ENCODE measurements around the gene GRIN1.
"Not testable (repeated sequence)": the region's sequence is repeated elsewhere in the genome, so short reads cannot be mapped to it uniquely, and the experiment has no call there.

GRIN1 gene

GRCh38 chr9:137111788-137112563, 27.0 kb upstream of the GRIN1 start:
- DNase-seq = no peak

DNA sequence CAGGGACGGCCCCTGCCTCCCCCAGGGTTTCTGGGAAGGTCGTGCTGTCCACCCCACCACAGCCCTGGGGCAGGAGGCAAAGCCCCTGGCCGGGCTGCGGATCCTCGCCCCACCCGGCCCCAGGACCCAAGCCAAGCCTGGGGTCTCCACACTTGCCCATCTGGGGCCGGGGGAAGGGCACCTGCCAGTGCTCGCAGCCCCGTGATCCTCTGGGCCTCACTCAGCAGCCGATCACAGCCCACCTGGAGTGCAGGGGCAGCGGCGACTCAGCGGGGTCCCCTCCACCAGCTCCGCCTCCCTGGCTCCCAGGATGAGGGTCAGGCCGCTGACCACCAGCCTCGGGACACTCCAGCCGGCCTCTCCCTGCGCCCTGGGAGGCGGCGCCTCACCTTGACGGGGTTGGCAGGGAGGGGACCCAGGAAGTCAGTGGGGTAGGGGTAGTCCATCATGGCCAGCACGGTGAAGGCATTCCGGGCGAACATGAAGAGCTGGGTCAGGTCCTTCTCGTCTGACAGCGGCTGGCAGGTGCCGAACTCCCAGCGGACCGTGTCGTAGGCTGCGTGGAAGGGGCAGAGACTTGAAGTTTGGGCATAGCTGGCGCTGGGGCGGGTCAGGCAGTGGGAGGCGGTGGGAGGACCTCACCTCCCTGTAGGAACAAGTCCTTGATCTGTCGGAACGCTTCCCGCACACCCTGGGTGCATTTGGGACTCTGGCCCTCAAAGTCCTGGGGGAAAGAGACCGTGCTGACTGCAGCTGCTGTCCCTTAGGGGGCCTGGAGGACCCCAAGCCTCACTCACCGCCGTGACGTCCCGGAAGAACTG, 26.2 kb upstream of the GRIN1 start:
- no peak for DNase-seq

DNA sequence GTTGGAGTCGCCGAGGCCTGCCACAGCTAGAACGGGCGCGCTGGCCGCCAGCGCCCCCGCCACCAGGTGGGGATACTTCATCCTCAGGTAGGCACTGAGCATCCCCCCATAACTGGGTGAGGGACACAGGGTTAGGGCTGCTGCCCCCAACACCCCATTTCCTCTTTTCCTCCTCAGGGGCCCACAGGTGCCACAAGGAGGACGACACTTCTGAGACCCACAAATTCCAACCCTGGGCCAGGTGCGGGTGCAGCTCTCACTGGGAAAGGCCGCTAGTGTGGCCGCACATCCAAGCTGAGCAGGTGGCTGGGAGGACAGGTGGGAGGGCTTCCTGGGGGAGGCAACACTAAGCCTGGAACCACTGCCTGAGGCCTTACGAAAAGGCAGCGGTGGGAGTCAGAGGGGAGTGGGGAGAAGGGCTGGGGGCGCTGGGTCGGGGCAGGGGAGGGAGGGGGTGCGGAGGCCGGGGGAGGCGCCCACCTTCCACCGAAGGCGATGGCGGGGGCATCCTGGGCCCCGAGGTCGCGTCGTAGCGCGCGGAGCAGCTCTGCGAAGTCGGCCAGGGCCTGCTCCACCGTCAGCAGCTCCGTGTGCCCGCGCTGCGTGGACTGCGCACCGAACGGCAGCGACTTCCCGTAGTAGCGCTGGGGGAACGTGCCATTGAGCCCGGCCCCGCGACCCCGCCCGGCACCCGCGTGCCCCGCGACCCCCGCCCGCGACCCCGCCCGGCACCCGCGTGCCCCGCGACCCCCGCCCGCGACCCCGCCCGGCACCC, 25.4 kb upstream of the GRIN1 start:
- DNase-seq = no peak

GRCh38 chr9:137114220-137114612, 24.7 kb upstream of the GRIN1 start:
- DNase-seq = no peak

DNA sequence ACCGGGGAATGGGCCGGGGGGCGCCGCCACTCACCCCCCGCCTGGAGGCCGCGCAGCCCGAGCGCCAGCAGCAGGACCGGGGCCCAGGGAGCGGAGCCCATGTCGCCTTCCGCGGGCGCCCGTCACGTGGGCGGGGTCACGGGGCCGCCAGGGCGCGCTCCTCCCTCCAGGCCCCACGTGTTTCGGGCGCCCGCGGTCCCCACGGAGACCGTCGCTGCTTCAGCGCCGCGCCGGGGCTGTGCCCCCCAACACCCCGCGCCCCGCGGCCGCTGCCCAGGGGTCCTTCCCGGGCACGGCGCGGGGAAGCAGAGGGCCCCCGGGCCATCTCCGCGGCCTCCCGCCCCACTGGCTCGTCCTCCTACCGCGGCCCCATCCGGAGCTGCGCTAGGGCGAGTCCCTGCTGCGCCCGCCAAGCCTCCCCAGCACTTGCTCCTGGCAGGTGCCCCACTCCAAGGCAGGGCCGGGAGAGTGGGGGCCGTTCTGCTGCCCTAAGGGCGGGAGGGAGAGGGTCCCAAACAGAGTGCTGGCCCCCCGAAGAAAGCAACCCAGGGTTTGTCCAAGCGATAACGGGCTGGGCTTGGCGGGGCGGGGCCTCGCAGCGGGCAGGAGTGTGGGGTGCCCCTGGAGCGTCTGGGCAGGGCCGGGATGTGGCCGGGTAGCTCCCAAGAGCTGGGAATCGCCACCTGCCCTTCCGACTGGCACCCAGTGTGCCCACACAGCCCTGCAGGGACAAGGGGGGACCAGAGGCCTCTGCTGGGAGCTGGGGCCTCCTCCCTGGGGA, 24.2 kb upstream of the GRIN1 start, which contains the start of gene DPP7:
Gene DPP7 (minus strand): TSS at position 121 of the 781 bp plus-strand sequence. CDS start 20 bp downstream, at position 101.
- peak; percentile 47 for DNase-seq

DNA sequence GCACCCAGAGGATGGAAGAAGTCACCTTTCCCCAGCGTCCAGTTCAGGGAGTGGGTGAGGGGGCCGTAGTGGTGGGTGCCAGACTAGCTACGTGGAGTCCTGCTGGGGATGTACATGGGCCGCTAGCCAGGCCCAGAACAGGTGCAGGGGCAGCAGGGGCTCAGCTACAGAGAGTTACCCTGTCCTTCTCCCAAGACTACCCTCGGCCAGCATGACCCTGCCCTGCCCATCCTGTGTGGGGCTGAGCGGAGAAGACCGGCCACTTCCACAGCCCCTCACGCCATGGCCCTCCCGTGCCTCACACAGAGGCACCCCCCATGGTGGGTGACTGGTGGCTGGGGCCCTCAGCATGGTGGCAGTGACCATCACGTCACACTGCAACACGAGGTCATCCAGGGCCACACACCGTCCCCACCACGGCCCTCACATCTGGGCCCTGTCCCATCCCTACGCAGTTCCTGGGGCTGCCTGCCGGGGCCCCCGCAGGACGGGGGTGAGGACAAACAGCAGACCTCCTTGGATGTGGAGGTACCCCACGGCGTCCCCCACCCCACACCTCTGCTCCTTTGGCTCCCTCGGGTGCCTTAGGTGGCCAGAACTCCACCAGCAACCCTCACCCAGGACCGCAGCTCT, 23.4 kb upstream of the GRIN1 start:
- DNase-seq = no peak

DNA sequence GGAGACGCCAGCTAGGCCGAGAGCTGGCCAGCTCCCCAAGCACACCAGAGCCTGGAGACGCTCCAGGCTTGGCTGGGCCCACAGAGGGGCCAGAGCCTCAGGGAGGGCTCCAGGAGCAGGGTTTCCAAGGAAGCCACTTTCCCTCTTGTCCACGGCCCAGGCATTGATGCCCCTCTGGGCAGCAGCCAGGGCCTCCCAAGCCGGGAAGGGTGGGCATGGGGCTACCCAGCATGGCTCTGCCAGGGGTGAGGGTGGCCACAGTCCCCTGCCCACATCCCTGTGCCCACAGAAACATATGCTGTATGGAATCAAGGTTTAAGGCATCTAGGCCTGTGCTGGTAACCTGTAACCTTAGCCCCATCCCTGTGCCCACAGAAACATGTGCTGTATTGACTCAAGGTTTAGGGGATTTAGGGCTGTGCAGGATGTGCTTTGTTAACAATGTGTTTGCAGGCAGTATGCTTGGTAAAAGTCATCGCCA, 22.9 kb upstream of the GRIN1 start:
- no peak for DNase-seq

DNA sequence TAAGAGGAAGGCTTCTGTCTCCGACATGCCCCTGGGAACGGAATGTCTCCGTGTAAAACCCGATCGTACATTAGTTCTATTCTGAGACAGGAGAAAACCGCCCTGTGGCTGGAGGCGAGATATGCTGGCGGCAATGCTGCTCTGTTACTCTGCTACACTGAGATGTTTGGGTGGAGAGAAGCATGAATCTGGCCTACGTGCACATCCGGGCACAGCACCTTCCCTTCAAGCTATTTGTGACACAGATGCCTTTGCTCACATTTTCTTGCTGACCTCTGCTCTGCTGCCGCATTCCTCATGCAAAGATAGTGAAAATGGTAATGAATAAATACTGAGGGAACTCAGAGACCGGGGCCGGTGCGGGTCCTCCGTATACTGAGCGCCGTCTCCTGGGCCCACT, 22.2 kb upstream of the GRIN1 start:
- DNase-seq = no peak

GRCh38 chr9:137117269-137117731, 21.7 kb upstream of the GRIN1 start:
- no peak for DNase-seq

DNA sequence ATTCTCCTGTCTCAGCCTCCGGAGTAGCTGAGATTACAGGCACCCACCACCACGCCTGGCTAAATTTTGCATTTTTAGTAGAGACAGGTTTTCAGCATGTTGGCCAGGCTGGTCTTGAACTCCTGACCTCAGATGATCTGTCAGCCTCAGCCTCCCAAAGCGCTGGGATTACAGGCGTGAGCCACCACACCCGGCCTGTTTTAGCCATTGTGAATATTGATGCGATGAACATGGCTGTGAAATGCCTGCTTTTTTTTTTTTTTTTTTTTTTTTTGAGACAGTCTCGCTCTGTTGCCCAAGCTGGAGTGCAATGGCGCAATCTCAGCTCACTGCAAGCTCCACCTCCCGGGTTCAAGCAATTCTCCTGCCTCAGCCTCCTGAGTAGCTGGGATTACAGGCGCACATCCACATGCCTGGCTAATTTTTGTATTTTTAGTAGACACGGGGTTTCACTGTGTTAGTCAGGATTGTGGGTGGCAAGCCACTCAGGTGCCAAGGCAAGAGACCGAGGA, 20.8 kb upstream of the GRIN1 start:
- DNase-seq = peak; percentile 29

DNA sequence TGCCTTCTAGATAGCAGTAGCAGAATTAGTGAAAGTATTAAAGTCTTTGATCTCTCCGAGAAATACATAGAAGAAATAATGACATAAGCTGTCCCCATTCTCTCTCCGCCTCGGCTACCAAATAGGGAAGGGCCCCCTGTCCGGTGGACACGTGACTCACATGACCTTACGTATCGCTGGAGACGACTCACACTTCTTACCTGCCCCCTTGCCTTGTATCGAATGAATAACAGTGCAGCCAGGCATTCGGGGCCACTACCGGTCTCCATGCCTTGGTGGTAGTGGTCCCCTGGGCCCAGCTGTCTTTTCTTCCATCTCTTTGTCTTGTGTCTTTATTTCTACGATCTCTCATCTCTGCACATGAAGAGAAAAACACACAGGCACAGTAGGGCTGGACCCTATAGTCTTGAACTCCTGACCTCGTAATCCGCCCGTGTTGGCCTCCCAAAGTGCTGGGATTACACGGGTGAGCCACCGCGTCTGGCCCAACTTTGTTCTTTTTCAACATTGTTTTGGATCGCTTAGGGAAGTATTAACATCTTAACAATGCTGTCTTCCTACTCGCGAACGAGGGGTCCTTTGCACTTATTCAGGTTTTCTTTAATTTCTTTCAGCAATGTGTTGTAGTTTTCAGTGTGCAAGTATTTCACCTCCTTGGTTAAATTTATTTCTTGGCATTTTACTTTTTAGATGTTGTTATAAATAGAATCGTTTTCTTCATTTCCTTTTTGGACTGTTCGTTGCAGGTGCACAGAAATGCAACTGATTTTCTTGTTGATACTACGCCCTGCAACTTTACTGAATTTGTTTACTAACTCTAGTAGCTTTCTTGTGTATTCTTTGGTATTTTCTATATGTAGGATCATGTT, 16.8 kb upstream of the GRIN1 start:
- DNase-seq = not testable (repeated sequence)

DNA sequence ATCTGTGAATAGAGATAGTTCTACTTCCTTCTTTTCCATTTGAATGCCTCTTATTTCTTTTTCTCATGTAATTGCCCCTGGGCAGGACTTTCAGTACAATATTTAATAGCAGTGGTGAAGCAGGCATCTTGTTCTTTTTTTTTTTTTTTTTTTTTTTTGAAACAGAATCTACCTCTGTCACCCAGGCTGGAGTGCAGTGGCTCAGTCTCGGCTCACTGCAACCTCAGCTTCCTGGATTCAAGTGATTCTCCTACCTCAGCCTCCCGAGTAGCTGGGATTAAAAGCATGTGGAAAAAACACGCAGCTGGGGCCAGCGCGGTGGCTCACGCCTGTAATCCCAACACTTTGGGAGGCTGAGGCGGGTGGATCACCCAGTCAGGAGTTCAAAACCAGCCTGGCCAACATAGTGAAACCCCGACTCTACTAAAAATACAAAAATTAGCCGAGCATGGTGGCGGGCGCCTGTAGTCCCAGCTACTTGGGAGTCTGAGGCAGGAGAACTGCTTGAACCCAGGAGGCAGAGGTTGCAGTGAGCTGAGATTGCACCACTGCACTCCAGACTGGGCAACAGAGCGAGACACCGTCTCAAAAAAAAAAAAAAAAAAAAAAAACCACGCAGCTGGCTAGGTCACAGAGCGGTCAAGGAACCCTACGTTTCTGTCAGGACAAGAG, 16.0 kb upstream of the GRIN1 start:
- DNase-seq = not testable (repeated sequence)

DNA sequence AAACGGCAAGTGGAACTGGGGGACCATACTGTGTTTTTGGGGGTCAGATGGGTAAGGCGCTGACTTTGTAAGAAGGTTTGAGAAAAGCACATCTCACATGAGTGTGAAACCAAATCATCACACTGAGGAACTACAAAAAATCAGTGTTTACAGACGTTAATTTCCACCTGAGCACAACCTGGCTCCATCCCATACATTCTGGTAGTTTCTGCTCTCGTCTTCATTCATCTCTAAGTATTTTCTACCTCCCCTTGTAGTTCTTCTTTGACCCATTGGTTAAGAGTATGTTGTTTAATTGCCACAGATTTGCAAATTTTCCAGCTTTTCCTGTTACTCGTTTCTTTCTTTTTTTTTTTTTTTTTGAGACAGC, 15.5 kb upstream of the GRIN1 start:
- DNase-seq = no peak

DNA sequence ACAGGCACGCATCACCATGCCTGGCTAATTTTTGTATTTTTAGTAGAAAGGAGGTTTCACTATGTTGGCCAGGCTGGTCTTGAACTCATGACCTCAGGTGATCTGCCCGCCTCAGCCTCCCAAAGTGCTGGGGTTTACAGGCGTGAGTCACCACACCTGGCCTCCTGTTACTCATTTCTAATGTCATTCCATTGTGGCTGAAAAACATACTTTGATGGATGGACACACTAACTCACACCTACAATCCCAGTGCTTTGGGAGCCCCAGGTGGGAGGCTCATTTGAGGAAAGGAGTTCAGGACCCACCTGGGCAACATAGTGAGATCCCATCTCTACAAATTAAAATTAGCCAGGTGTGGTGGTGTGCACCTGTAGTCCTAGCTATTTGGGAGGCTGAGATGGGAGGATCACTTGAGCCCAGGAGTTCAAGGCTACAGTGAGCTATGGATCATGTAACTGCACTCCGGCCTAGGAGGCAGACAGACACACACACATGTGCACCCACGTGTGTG, 14.9 kb upstream of the GRIN1 start:
- not testable (repeated sequence) for DNase-seq

DNA sequence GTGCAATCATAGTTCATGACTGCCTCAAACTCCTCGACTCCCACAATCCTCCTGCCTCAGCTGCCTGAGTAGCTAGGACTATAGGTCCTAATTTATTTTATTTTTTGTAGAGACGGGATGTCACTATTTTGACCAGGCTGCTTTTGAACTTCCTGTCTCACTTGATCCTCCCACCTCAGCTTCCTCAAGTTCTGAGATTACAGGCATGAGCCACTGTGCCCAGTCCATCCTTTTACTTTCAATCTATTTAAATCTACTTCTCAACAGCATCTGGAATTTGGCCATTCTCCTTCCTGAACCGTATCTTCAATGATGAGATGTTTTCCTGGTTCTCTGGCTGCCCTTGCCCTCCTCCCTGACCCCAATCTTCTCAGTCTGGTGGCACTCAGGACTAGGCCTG, 12.2 kb upstream of the GRIN1 start:
- peak; percentile 38 for DNase-seq

- DNase-seq = peak; percentile 85
These were observed 11.4 kb upstream of the GRIN1 start for GRCh38 chr9:137127301-137128157.

- DNase-seq = no peak
These were observed 10.6 kb upstream of the GRIN1 start for GRCh38 chr9:137128158-137128861.

- DNase-seq = peak; percentile 34
These were observed 10.0 kb upstream of the GRIN1 start for GRCh38 chr9:137128862-137129455.

Measured in MV-4-11 (cell line).